ENCODE results near the gene LEAP2. TPM values are rescaled to one million over a fixed set of nuclear protein-coding genes. Genes with fewer than 3 reads are reported as not detected.

Gene LEAP2
- total and polyA plus RNA-seq, 2 of the 8 experiments (the other 6 are each of a cell fraction or from before 2014, with no cell fraction given), result 1.8 to 2.9 TPM

GRCh38 chr5:132895719-132896305, 22.3 kb downstream of the LEAP2 start (continued):
- TF ChIP-seq TAF1 (IDR thresholded peaks at IDR 0.05; ENCODE audit: low read depth, low read length) (no peak), HDAC2 (IDR thresholded peaks at IDR 0.05; ENCODE audit: borderline replicate concordance in 1 of 2, low read depth in 2 of 2, low read length in 2 of 2) (no peak), NRF1 (IDR thresholded peaks at IDR 0.05; ENCODE audit: low read depth, low read length) (no peak)

All from H1 (cell line).